Chondrocyte (in vitro differentiated cells): ENCODE data around the gene ARRB2. TPM values are rescaled to one million over a fixed set of nuclear protein-coding genes. Genes with fewer than 3 reads are reported as not detected.

ENCODE experiments used
- DNase-seq: peaks from one replicate; pipeline ENCODE4 v3.0.0; 2021; ENCODE audit warnings: mixed read lengths, low spot score
- H3K27ac Mint-ChIP-seq: one replicate; pipeline ENCODE4 v1.8.0; 2021; ENCODE audit warnings: mild to moderate bottlenecking, moderate library complexity, mixed read lengths; ENCODE audit not compliant: unreplicated experiment
- H3K27me3 Mint-ChIP-seq: 2 replicates; pipeline ENCODE4 v1.8.0; 2021; ENCODE audit warnings: low read depth, mixed read lengths
- H3K36me3 Mint-ChIP-seq: 2 replicates; pipeline ENCODE4 v1.8.0; 2021; ENCODE audit warnings: low read depth, mixed read lengths
- H3K4me1 Mint-ChIP-seq: 2 replicates; pipeline ENCODE4 v1.8.0; 2021; ENCODE audit warnings: low read depth, mild to moderate bottlenecking, mixed read lengths
- H3K4me3 Mint-ChIP-seq: one replicate; pipeline ENCODE4 v1.8.0; 2021; ENCODE audit warnings: mild to moderate bottlenecking, moderate library complexity, mixed read lengths; ENCODE audit not compliant: unreplicated experiment
- H3K9me3 Mint-ChIP-seq: 2 replicates; pipeline ENCODE4 v1.8.0; 2021; ENCODE audit warnings: low read depth, mixed read lengths
- CTCF ChIP-seq: fragments of 200-600 bp; sonication (generic); IDR thresholded peaks from 2 replicates; pipeline ENCODE4 v1.5.0; 2021; ENCODE audit warnings: antibody characterized with exemption, mild to moderate bottlenecking, moderate library complexity
- long read RNA-seq: library from polyadenylated mRNA; stranded (forward); transcript quantifications from one replicate; pipeline ENCODE4 v2.0.0, GENCODE V29; 2021
- total RNA-seq: library from RNA; stranded (reverse); gene quantifications from 3 replicates; pipeline ENCODE4 v1.2.1, GENCODE V29; 2021

The ARRB2 gene
- total RNA-seq: 7.1 to 11.8 TPM (median 7.2 TPM) in 3 replicates
- long read RNA-seq, partial matches to known transcripts: 0 of 2 reads
- long read RNA-seq, other reads (novel, unspliced or antisense): 1 of 2 reads

- peak; percentile 83 for TF ChIP-seq CTCF
- no peaks in the 10 kb centered on the region for H3K36me3 Mint-ChIP-seq
- H3K9me3 Mint-ChIP-seq: no peaks in the 10 kb centered on the region
- peaks cover 10% of the 10 kb centered on the region for H3K4me1 Mint-ChIP-seq
- H3K27ac Mint-ChIP-seq: peak within 1 kb of the TSS; percentile 80
- peak; percentile 99 for DNase-seq
- no peaks in the 10 kb centered on the region for H3K27me3 Mint-ChIP-seq
- peak within 1 kb of the TSS; percentile 73 for H3K4me3 Mint-ChIP-seq
These were observed at the start of gene ARRB2 for GRCh38 chr17:4709794-4710692. Gene ARRB2, plus strand, starts transcription at chr17:4710632. Its CDS starts 90 bp downstream, at chr17:4710722.

GRCh38 chr17:4663711-4664110, 46.7 kb upstream of the ARRB2 start:
- Mint-ChIP-seq H3K27ac (no peak overlapping the region), H3K4me1 (no peaks in the 10 kb centered on the region), H3K4me3 (no peak overlapping the region), H3K9me3 (no peaks in the 10 kb centered on the region), H3K27me3 (no peaks in the 10 kb centered on the region), H3K36me3 (no peaks in the 10 kb centered on the region)
- no peak for DNase-seq
- TF ChIP-seq CTCF: no peak

GRCh38 chr17:4664230-4664629, 46.2 kb upstream of the ARRB2 start:
- Mint-ChIP-seq H3K4me1 (no peaks in the 10 kb centered on the region), H3K4me3 (no peak overlapping the region), H3K9me3 (no peaks in the 10 kb centered on the region), H3K27ac (no peak overlapping the region), H3K27me3 (no peaks in the 10 kb centered on the region), H3K36me3 (no peaks in the 10 kb centered on the region)
- no peak for DNase-seq
- no peak for TF ChIP-seq CTCF

- no peak overlapping the region for H3K27ac Mint-ChIP-seq
- H3K4me3 Mint-ChIP-seq: no peak overlapping the region
- DNase-seq: no peak
- H3K9me3 Mint-ChIP-seq: no peaks in the 10 kb centered on the region
- no peak for TF ChIP-seq CTCF
- no peaks in the 10 kb centered on the region for H3K4me1 Mint-ChIP-seq
- peaks cover 2% of the 10 kb centered on the region for H3K36me3 Mint-ChIP-seq
- no peaks in the 10 kb centered on the region for H3K27me3 Mint-ChIP-seq
These were observed 45.4 kb upstream of the ARRB2 start for GRCh38 chr17:4665027-4665426.

GRCh38 chr17:4666296-4666695, 44.1 kb upstream of the ARRB2 start:
- Mint-ChIP-seq H3K4me3 (no peak overlapping the region), H3K27ac (no peak overlapping the region), H3K36me3 (peaks cover 11% of the 10 kb centered on the region), H3K9me3 (no peaks in the 10 kb centered on the region), H3K27me3 (no peaks in the 10 kb centered on the region), H3K4me1 (no peaks in the 10 kb centered on the region)
- no peak for DNase-seq
- no peak for TF ChIP-seq CTCF
